ENCODE data around the gene AREG.
"Not testable (repeated sequence)": the region's sequence is repeated elsewhere in the genome, so short reads cannot be mapped to it uniquely, and the experiment has no call there.

Gene AREG

GRCh38 chr4:74444891-74445642 lies at the start of gene AREG:
TSS of gene AREG (plus strand) at chr4:74445136. CDS start at chr4:74445346, 210 bp downstream.
- peak; percentile 78 for DNase-seq

DNA sequence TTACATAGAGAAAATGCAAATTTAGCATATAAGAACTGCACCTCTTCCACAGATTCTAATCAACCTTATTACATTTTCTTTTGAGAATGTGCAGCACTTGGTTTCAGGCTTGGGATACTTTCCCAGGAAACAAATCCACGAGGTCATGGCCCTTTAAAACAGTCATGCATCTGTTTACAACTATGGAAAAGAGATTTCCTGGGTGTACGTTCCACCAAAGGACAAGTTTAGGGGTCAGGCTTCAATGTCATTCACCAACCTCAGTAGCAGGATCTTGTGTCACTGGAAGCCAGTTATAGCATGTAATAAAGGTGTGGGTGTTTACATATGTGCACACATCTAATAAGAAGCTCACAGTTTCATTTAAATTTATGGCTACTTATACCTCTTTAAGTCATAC lies 49.3 kb upstream of the AREG start:
- DNase-seq: no peak

- no peak for DNase-seq
Observed at GRCh38 chr4:74397748-74398426, 47.0 kb upstream of the AREG start.

DNA sequence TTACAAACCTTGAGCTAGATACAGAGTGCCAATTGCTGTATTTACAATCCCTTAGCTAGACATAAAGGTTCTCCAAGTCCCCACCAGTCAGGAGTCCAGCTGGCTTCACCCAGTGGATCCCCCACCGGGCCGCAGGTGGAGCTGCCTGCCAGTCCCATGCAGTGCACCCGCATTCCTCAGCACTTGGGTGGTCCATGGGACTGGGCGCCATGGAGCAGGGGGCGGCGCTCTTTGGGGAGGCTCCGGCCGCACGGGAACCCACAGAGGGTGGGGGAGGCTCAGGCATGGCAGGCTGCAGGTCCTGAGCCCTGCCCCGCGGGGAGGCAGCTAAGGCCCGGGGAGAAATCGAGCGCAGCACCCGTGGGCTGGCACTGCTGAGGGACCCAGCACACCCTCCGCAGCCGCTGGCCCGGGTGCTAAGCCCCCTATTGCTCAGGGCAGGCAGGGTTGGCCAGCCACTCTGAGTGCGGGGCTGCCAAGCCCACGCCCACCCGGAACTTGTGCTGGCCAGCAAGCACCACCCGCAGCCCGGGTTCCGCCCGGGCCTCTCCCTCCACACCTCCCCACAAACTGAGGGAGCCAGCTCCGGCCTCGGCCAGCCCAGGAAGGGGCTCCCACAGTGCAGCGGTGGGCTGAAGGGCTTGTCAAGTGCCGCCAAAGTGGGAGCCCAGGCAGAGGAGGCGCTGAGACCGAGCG lies 45.9 kb upstream of the AREG start:
- DNase-seq: not testable (repeated sequence)

GRCh38 chr4:74400395-74400794 lies 44.5 kb upstream of the AREG start:
- DNase-seq: no peak

GRCh38 chr4:74402692-74403456 lies 42.1 kb upstream of the AREG start:
- DNase-seq: no peak

- DNase-seq: no peak
Observed at GRCh38 chr4:74407891-74408290, 37.0 kb upstream of the AREG start.

DNA sequence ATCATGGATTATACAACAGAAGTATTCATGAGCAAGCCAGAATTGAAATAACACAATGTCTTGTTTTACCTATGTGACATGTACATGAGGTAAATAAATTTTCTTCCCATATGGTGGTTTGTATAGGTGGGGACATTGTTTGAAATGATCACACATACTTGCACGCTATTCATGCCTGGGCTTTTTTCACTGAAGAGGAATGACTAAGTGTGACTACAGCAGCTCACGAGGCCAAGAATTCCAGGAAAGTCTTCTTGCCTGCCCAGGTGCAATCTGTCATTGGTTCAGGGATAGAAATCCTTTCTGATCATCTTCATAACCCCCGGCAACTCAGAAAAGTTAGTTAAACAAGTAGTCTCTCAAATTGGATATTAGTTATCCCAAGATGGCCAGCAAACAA lies 36.3 kb upstream of the AREG start:
- DNase-seq: no peak

- DNase-seq: no peak
Observed at GRCh38 chr4:74410272-74410671, 34.7 kb upstream of the AREG start.

DNA sequence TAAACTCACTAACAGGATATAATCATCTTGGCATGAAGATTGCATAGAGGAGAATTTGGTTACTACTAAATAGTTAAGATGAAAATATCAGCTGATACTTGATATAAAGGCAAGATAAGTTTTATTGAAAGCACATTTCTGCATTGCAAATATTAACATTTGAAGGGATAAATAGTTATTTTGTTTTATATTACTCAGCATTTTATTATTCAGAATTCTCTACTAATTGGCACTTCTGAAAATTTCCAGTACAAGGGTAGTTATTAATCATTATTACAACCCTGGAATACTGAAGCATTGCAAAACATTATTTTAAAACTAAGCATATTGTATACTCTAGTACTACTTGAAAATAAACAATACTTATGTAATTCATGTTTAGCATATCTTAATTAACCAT lies 32.7 kb upstream of the AREG start:
- DNase-seq: no peak

- DNase-seq: no peak
Observed at GRCh38 chr4:74413265-74413664, 31.7 kb upstream of the AREG start.

DNA sequence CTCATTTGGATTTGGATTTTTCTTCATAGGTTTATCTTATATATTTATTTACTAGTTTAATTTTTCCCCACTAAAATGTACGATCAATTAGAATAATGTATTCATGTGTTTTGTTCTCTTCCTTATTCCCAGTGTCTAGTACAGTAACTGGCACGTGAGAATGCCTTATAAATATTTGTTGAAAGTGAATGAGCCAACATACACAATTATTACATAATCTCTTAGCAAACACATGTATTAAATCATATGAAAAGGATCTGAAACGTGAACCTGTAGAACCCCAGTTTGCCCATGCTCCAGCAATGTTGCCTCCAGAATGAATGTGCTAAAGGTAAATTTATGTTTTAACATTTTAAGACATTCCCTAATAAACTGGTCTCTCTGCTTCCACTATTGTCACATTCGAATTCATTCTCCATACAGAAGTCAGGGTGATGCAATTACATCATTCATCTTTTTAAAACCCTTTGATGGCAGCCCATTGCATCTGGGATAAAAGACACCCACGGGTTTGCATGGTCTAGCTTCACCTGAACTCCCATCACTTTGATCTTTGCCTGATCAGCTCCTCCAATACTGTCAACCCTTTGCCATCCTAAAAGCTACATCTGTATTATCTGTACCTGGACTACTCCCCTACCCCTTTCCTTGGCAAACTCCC lies 30.7 kb upstream of the AREG start:
- DNase-seq: no peak

GRCh38 chr4:74415602-74416300 lies 29.2 kb upstream of the AREG start:
- no peak for DNase-seq

GRCh38 chr4:74418063-74418670 lies 26.8 kb upstream of the AREG start:
- no peak for DNase-seq

- DNase-seq: no peak
Observed at GRCh38 chr4:74420863-74421262, 24.1 kb upstream of the AREG start.

DNA sequence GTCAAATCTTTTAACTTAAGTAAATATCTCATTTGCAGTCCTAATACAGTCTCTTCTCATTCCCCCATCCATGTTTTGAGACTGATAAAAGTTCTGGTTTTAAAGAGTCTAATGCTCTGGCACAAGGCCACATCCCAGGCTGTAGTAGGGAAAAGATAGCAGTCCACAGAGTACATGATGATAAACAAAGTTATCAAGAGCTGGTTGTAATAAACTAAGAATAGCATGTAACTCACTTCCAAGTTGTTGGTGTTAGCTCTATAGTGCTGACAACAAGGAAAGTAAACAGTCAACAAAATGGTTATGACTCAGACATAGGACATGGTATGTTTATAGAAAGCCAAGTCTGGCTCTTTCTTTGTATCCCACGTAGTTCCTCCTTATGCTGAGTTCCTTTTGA lies 21.8 kb upstream of the AREG start:
- DNase-seq: no peak

- no peak for DNase-seq
Observed at GRCh38 chr4:74424111-74424510, 20.8 kb upstream of the AREG start.

DNA sequence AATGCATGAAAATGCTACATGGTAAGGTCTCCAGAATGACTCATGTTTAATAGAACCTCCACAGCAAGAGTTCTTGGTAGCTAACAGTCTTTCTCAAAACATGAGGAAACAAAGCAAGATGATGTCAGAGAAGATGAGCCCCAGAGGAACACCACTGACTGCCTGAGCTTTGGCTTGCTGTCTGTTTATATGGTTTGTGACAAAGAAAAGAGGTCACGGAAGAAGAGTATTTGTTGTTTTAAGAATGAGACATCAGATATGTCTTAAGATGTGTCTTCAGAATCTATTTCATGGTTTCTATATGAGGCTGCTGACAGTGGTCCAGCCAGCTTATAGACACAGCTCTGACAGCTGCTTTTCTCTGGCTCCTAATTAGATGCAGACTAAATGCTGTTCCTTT lies 18.8 kb upstream of the AREG start:
- no peak for DNase-seq

GRCh38 chr4:74428276-74428675 lies 16.7 kb upstream of the AREG start:
- DNase-seq: no peak

DNA sequence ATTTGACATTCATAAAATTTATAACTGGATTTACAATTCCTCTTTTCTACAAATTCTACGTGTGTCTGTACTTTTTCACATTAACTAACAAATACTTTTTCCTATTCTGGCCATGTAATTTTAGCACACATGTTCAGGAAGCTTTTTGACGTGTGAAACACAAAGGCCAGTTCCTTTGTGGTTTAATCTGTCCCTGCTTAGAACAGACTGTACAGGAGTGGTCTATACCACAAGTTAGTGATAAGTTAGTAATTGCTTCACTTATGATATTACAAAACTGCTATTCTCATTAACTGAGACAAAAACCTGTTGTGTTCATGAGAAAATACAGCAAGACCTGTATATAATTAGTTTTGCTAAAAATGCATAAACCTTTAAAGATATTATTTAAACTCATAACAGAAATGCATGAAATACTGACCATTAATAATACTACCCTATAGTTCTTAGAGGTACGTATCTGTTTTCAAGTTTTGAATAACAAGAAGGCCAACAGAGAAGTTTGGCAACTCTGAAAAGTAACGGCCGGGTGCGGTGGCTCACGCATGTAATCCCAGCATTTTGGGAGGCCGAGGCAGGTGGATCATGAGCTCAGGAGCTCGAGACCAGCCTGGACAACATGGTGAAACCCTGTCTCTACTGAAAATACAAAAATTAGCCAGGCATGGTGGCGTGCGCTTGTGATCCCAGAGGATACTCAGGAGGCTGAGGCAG lies 13.7 kb upstream of the AREG start:
- no peak for DNase-seq

DNA sequence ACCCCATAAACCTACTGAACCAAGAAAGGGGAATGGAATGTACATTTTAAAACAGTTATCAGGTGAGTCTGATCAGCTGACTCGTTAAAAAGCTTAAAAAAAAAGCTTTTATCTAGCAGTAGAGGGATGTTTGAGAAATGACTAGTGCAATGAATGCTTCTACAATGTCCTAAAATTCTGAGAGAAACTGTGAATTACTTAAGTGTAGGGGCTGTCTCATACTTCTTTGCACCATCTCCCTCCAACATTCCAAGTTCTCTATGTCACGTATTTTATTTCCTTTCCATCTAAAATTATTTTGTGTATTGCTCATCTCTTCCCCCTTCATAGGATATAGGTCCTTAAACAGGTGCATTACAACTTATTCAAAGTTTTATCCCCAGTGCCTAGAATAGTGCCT lies 11.9 kb upstream of the AREG start:
- no peak for DNase-seq
